Coronary artery (tissue), 2 donors: ENCODE measurements around the gene ZNF787.

Experiments used
- DNase-seq: peaks from one replicate; pipeline ENCODE4 v3.0.0-alpha.2; 2017; ENCODE audit warnings: low spot score
- H3K27ac ChIP-seq, 2 donors: fragments of 200-600 bp; sonication (generic); one replicate each; pipeline ENCODE4 v1.5.1; 2016 to 2019
- H3K4me3 ChIP-seq: fragments of 200-600 bp; sonication (generic); 2 replicates; pipeline ENCODE4 v1.5.1; 2016; ENCODE audit warnings: mild to moderate bottlenecking, moderate library complexity
- CTCF ChIP-seq: fragments of 200-600 bp; sonication (generic); IDR thresholded peaks from one replicate; pipeline ENCODE4 v1.5.1; 2019; ENCODE audit warnings: antibody characterized with exemption

ZNF787 gene

GRCh38 chr19:56084835-56085536, 36.1 kb downstream of the ZNF787 start:
- no peak for DNase-seq
- no peak for TF ChIP-seq CTCF
- Histone ChIP-seq H3K27ac (no peak overlapping the region), H3K4me3 (no peak overlapping the region)

GRCh38 chr19:56083668-56084067, 37.4 kb downstream of the ZNF787 start:
- H3K4me3 ChIP-seq = no peak overlapping the region
- H3K27ac ChIP-seq = no peak overlapping the region
- DNase-seq = no peak
- no peak for TF ChIP-seq CTCF

- no peak for DNase-seq
- H3K4me3 ChIP-seq = peak overlapping the region; percentile 68
- H3K27ac ChIP-seq = no peak overlapping the region
- no peak for TF ChIP-seq CTCF
Measured at GRCh38 chr19:56080669-56081401, 40.3 kb downstream of the ZNF787 start.

GRCh38 chr19:56079609-56080008, 41.5 kb downstream of the ZNF787 start:
- Histone ChIP-seq H3K4me3 (no peak overlapping the region), H3K27ac (no peak overlapping the region)
- no peak for DNase-seq
- no peak for TF ChIP-seq CTCF

- Histone ChIP-seq H3K4me3 (no peak overlapping the region), H3K27ac (no peak overlapping the region)
- no peak for DNase-seq
- TF ChIP-seq CTCF = peak; percentile 49
Measured at GRCh38 chr19:56076498-56076897, 44.6 kb downstream of the ZNF787 start.

- TF ChIP-seq CTCF = no peak
- H3K4me3 ChIP-seq = no peak overlapping the region
- H3K27ac ChIP-seq = no peak overlapping the region
- no peak for DNase-seq
Measured at GRCh38 chr19:56071151-56071550, 49.9 kb downstream of the ZNF787 start.

GRCh38 chr19:56069642-56070041, 51.5 kb downstream of the ZNF787 start:
- no peak for DNase-seq
- no peak for TF ChIP-seq CTCF
- Histone ChIP-seq H3K4me3 (no peak overlapping the region), H3K27ac (no peak overlapping the region)
